ENCODE measurements around the gene ACAN.

- TF ChIP-seq CTCF (IDR thresholded peaks at IDR 0.05 in 2 of 3, conservative IDR thresholded peaks at IDR 0.05 in 1 of 3; ENCODE audit: insufficient read depth in 2 of 3, low read depth in 1 of 3, low read length in 3 of 3) (no peak), NCOA2 (IDR thresholded peaks at IDR 0.05; ENCODE audit: partially characterized antibody in 2 of 2) (no peak), U2AF1 (optimal IDR thresholded peaks at IDR 0.05; ENCODE audit: low read depth, low read length) (no peak), EP300 (IDR thresholded peaks at IDR 0.05; ENCODE audit: low read length) (no peak), ZNF644 (tag; IDR thresholded peaks at IDR 0.05; ENCODE audit: low read depth) (no peak), IRF2 (CRISPR knock-in tag; IDR thresholded peaks at IDR 0.05) (no peak), CBX1 (IDR thresholded peaks at IDR 0.05; ENCODE audit: low read depth) (no peak), ZNF384 (IDR thresholded peaks at IDR 0.05; ENCODE audit: low read depth, low read length) (no peak), ZKSCAN8 (CRISPR knock-in tag; IDR thresholded peaks at IDR 0.05) (no peak)
These were observed 96.0 kb downstream of the ACAN start for GRCh38 chr15:88899251-88899650.

All from K562 (cell line).